HG03558 (cell line): ENCODE data around the gene ADRA2C.

Experiments
- ATAC-seq: cut with Tn5 transposase; IDR thresholded peaks from one replicate; pipeline ENCODE4 v1.9.1; 2021; ENCODE audit warnings: moderate number of reproducible peaks; ENCODE audit not compliant: unreplicated experiment; ENCODE audit errors: extremely low read depth

The ADRA2C gene

GRCh38 chr4:3774253-3774883 lies 8.2 kb downstream of the ADRA2C start:
- no peak for ATAC-seq

- ATAC-seq, result no peak
These were observed 8.8 kb downstream of the ADRA2C start for GRCh38 chr4:3775005-3775404.

DNA sequence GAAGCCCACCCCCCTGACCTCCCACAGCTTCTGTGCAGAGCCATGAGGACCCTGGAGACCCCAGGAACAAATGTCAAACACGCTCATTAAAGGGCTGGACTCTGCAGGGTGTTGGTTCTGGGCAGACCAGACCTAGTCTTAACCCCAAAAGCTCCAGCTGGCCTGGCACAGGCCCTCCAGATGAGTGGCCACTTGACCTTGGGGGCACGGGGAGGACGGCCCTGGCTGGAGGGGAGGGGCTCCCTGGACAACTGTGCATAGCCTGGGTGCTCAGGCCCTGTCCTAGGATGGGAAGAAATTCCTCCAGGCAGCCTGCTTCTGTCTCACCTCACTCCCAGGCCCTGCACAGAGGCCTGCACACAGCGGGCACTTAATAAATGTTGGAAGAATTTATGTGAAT lies 9.4 kb downstream of the ADRA2C start:
- ATAC-seq, result no peak

- ATAC-seq, result no peak
These were observed 10.2 kb downstream of the ADRA2C start for GRCh38 chr4:3776166-3777032.

- ATAC-seq, result no peak
These were observed 10.8 kb downstream of the ADRA2C start for GRCh38 chr4:3777033-3777390.

DNA sequence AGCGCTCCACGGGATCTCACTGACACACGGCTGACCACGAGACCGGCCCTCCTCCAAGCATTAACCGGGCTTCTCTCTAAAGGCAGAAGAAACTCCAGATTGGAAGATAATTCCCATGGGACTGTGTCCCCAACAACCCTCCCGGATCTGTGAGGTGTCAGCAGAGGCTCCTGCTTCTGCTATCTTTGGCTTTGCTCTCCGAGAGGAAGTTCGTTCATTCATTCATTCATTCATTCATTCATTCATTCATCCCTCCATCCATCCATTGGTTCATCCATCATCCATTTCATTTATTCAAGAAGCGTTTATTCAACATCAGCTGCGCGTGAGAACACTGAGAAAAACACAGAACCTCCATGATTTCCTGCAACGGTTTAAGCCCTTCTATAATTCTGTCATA lies 11.5 kb downstream of the ADRA2C start:
- no peak for ATAC-seq

DNA sequence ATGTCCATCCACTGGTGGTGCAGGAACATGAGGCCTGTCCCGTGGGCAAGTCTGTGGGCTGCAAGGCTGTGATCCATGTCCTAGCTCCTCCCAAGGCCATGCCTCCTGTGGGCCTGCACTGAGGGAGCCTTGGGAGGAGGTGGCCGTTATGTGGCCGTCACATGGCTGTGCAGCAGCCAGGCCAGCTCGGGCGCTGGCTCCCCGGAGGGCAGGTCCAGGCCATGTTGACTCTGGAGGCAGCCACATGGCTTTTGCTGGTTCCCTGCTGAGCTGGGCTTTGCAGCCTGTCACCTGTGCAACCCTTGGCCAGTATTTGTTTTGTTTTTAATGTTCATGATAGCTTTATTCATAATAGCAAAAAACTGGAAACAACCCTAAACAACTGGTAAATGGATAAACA lies 13.3 kb downstream of the ADRA2C start:
- no peak for ATAC-seq

- no peak for ATAC-seq
These were observed 14.4 kb downstream of the ADRA2C start for GRCh38 chr4:3780347-3781171.

GRCh38 chr4:3781193-3781886 lies 15.2 kb downstream of the ADRA2C start:
- ATAC-seq, result no peak

DNA sequence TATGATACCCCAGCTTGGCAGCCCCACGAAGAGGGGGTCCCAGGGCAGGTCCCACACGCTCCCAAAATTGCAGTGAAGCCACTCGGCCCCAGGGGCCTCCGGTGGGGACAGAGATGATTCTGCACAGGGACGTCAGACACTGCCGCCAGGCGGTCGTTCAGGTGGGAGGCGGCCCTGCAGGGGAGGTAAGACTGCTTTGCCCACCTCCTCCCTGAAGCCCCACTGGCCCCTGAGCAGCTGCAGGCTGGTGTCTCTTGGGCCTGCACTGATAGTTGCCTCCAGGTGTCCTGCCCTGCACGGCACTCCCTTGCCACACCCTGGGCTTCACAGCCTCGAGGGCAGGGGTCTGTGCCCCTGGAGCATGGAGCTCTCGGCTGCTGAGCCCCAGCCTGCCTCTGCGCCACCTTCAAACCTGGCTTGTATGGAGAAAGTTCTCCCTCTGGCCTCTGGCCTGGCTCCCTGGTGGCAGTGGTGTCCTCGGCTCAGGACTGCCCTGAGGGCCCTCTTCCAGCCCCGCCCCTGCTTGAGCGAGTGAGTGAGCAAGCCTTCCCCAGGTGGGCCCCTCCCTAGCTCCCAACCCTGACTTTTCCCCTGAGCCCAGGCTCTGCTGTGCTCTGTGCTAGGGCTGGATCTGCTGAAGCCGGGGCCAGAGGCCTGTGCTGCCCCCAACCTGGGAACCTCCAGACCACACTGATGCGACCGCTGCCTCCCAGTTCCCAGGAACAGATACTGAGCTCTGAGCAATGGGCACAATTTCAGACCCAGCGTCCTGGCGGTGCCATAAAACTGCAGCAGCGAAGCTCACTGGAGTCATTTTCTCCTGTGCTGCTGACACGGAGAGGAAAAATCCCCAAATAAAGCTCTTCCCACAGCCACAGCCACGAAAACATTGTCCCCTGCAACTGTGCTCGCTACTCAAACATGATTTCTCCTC lies 16.1 kb downstream of the ADRA2C start:
- no peak for ATAC-seq

DNA sequence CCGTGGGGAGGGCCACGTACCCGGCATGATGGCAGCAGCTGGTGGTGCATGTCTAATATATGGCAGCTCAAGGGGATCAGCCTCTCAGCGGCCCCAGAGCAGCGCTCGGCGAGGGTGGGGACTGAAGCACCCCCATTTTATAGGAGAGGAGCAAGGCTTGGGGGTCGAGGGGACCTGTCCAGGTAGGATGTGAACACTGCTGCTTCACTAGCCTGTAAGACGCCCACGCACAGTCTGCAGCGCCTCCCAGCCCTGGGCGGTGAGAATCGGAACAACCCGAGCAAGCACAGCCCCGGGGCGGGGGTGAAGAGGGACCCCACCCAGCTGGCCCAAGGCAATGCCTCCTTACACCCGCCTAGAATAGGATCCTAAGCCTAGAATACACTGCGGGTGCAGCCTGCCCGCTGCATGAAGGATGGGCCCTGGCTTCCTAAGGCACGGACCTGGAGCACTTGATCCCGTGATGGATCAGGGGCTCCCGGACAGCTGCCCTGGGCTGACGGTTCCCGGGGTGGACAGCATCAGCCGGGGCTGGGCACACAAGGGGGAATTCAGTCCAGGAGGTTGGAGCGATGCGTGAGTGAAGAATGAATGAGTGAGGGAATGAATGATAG lies 17.6 kb downstream of the ADRA2C start:
- no peak for ATAC-seq

DNA sequence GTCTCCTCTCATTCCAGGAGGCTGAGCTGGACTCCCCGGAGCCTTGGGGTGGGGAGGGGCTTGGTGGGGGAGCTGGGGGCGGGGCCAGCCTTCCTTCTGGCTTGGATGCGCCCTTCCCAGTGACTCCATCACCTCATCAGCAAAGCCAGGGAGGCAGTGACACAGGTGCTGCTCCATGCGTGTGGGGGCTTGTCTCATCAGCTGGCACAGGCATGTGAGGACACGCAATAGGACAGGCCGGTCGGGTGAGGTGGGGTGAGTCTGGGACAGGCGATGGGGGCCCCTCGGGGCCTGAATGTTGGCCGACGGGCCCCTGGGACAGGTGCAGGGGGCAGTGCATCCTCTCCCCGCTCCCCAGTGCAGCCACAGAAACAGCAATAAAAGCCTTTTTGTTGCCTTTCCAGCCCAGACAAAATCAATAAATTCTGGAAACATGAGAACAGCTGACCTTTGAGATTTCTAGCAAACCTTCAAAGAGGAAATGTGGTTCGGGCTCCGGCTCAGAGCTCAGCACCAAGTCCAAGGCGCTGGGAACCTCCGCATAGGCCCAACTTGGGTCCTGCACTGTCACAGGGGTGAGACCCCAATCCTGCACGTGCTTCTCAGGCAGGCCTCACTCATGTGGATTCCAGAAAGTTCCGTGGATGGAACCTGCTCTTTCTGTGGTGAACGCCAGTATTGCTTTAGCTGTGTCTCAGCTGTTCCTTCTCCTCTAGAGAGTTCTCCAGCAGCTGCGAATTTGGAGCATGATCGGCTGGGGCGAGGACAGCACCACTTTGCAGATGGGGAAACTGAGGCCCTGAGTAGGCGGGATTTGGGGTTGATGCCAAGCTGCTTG lies 18.5 kb downstream of the ADRA2C start:
- no peak for ATAC-seq

DNA sequence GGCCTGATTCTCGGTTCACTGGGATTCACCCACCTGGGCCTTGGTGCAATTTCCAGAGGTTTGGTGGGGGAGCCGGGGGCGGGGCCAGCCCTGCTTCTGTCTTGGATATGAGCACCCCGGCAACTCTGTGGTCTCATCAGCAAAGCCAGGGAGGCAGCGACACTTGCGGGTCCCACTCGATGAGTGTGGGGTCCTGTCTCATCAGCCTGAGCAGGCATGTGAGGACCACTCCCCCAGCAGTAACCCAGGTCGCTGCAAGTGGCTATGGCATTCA lies 19.0 kb downstream of the ADRA2C start:
- no peak for ATAC-seq

DNA sequence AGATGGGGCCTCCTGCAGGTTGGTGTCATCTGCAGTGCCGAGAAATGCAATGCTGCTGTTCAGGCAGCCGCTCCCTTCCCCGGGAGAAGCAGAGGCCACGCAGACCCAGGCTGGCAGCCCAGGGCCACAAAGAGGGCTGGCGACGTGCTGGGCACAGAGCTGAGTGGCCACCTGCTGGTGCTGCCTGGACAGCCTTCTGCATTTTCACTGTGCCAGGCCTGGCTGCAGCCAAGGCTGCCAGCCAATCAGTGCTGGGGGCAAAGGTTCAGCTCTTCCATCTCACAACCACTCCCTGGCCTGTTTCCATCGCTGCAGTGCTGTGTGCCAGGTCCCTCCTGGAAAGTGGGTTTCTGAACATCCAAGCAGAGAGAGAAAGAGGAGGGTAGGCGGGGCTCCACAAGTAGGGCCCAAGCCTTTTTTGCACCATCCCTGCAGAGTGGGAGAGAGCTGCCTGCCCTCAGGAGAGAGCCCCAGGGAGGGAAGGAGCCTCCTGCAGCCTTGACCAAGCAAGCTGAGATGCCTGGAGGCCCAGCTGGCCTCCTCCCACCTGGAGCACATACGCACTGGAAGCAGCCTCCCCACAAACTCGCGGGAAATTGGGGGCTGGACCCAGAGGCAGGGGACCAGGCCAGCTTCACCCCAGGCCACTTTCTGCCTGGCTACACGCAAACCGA lies 20.1 kb downstream of the ADRA2C start:
- ATAC-seq, result no peak

DNA sequence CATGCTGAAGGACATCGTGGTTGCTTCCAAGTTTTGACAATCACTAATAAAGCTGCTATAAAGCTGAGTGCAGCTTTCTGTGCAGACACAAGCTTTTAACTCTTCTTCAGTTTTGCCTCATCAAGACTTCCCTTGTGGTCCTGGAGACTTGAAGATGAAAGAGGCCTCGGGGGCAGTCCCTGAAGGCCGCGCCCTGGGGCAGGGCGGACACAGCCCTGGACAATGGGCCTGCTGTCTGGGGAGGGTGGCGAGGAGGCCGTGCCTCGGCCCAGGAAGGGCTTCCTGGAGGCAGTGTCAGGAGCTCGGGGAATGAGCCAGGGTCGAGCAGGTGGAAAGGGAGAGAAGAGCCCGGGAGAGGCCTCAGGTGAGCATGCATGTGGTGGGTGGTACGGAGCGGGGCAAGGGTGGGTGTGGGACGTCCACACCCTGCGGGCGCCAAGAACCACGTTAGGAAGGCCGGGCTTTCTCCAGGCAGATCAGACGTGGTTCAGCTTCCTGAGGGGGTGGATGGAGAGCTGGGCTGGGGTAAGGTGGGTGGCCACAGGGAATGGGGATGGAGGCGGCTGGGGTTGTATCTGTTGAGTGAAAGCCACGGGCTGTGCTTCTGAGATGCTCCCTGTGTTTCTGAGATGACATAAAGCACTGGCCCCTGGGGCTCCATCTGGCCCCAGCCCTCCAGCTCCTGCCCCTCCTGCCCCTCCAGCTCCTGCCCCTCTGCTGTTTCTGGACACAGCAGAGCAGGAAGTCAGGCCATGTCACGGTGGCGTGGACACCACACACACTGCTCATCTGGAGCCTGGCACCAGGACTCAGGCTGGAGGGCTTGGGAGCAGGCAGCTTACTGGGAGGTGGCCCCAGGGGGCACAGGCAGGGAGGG lies 21.5 kb downstream of the ADRA2C start:
- ATAC-seq, result no peak

DNA sequence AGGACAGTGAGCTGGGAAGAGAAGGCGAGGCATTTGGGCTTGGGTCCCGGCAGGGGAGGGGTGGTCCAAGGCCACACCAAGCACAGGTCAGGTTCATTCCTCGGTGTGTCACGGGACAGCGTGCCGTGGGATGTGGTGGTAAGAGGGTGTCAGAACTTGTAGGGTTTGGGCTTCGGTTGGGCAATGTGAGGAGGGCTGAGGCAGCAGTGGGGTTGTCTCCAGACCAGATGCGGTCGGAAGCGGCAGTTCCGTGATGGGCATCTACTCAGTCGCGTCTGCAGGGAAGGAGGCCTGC lies 22.1 kb downstream of the ADRA2C start:
- no peak for ATAC-seq

GRCh38 chr4:3789587-3789986 lies 23.4 kb downstream of the ADRA2C start:
- no peak for ATAC-seq
